AG04449 (cell line): ENCODE results near the gene CDK15.
"Not testable (repeated sequence)": the region's sequence is repeated elsewhere in the genome, so short reads cannot be mapped to it uniquely, and the experiment has no call there.

Experiments used
- CTCF ChIA-PET: fragments of 350-600 bp; formaldehyde crosslinking; extraction: SDS; loops from one replicate; lab custom pipeline; 2021; ENCODE audit warnings: antibody characterized with exemption; lab: Yijun Ruan, JAX
- POLR2A ChIA-PET: fragments of 400-600, 350-600 bp; formaldehyde crosslinking; extraction: SDS; loops from one replicate; lab custom pipeline; 2020; ENCODE audit warnings: antibody characterized with exemption, inconsistent platforms; lab: Yijun Ruan, JAX
- DNase-seq: peaks from one replicate; pipeline ENCODE4 v3.0.0-alpha.2; 2010; ENCODE audit warnings: low read depth, low spot score
- H3K4me3 ChIP-seq: 2 replicates; pipeline ENCODE4 v1.5.1; 2011; ENCODE audit warnings: low read depth, mild to moderate bottlenecking, control low read depth, low read length
- CTCF ChIP-seq: IDR thresholded peaks from one replicate; pipeline ENCODE4 v1.5.1; 2011; ENCODE audit warnings: mild to moderate bottlenecking, moderate library complexity, low read length, control low read depth, inconsistent platforms; ENCODE audit not compliant: insufficient read depth; ENCODE audit errors: missing control alignments

Gene CDK15

GRCh38 chr2:201809633-201810032 lies 3.3 kb downstream of the CDK15 start:
- DNase-seq = no peak
- CTCF ChIA-PET = interaction anchor here (1.2 kb wide), 1 partner anchor 11 kb away, joined by 3 read pairs; no protein-coding TSS in a partner anchor
- TF ChIP-seq CTCF = no peak
- POLR2A ChIA-PET = no interaction called here
- no peak overlapping the region for H3K4me3 ChIP-seq

- DNase-seq, H3K4me3 ChIP-seq, POLR2A ChIA-PET, CTCF ChIA-PET: not testable (repeated sequence)
Measured at GRCh38 chr2:201810604-201811003, 4.3 kb downstream of the CDK15 start.

GRCh38 chr2:201813996-201814760 lies 7.8 kb downstream of the CDK15 start:
- ChIA-PET POLR2A (no interaction called here), CTCF (interaction anchor here (1.0 kb wide), 2 partner anchors 18 to 19 kb away, joined by 3 read pairs; no protein-coding TSS in a partner anchor)
- no peak overlapping the region for H3K4me3 ChIP-seq
- no peak for DNase-seq
- no peak for TF ChIP-seq CTCF

- CTCF ChIA-PET = interaction anchor here (1.0 to 1.8 kb wide), 3 partner anchors 10 to 22 kb away, joined by 3 to 7 read pairs (median 3); no protein-coding TSS in a partner anchor
- no peak for TF ChIP-seq CTCF
- no peak overlapping the region for H3K4me3 ChIP-seq
- POLR2A ChIA-PET = no interaction called here
- DNase-seq = no peak
Measured at GRCh38 chr2:201816657-201817575, 10.6 kb downstream of the CDK15 start.

GRCh38 chr2:201820383-201821007 lies 14.2 kb downstream of the CDK15 start:
- no peak overlapping the region for H3K4me3 ChIP-seq
- DNase-seq = no peak
- ChIA-PET CTCF (interaction anchor here (0.9 kb wide), 1 partner anchor 12 kb away, joined by 3 read pairs; no protein-coding TSS in a partner anchor), POLR2A (no interaction called here)
- no peak for TF ChIP-seq CTCF

GRCh38 chr2:201821080-201821479 lies 14.7 kb downstream of the CDK15 start:
- no peak overlapping the region for H3K4me3 ChIP-seq

More at GRCh38 chr2:201821080-201821479, 14.7 kb downstream of the CDK15 start:
- TF ChIP-seq CTCF = no peak
- no peak for DNase-seq
- POLR2A ChIA-PET = no interaction called here
- CTCF ChIA-PET = interaction anchor here (0.9 kb wide), 1 partner anchor 12 kb away, joined by 3 read pairs; no protein-coding TSS in a partner anchor
